Measurements from ENCODE around the gene PPP2R5A. TPM values are rescaled to one million over a fixed set of nuclear protein-coding genes. Genes with fewer than 3 reads are reported as not detected.

Gene PPP2R5A
- total RNA-seq, 1 experiment from 2014 or later: 22.0 TPM

GRCh38 chr1:212315907-212316306, 30.7 kb downstream of the PPP2R5A start:
- DNase-seq: peak; percentile 66
- H3K27ac Mint-ChIP-seq: peak overlapping the region; percentile 85 to 95 (median 90)
- H2BK120ac ChIP-seq (ENCODE audit: low read depth, low read length, poor library complexity, severe bottlenecking): no peak overlapping the region

More at GRCh38 chr1:212315907-212316306, 30.7 kb downstream of the PPP2R5A start:
- H3K18ac ChIP-seq (ENCODE audit: insufficient read length, low read depth, low read length): no peak overlapping the region
- H3T11ph ChIP-seq (ENCODE audit: low read length): no peak overlapping the region
- H3K27me3 Mint-ChIP-seq (ENCODE audit: low read depth): no peaks in the 10 kb centered on the region
- no peaks in the 10 kb centered on the region for H3K23me2 ChIP-seq (ENCODE audit: insufficient read length, low read depth, low read length, poor library complexity, severe bottlenecking)
- no peaks in the 10 kb centered on the region for H4K20me1 ChIP-seq (ENCODE audit: control insufficient read depth, insufficient read depth, insufficient read length)
- no peaks in the 10 kb centered on the region; the same call in 1 of the 2 replicates for H3K79me2 ChIP-seq (ENCODE audit: insufficient read depth, low read length)
- H2BK12ac ChIP-seq (ENCODE audit: insufficient read length, low read depth, low read length): no peak overlapping the region
- no peak overlapping the region for H3K4ac ChIP-seq (ENCODE audit: low read depth, low read length)
- no peak overlapping the region for H3K23ac ChIP-seq (ENCODE audit: insufficient read length, low read depth, low read length)
- H3K56ac ChIP-seq (ENCODE audit: insufficient read length, low read depth, low read length): no peak overlapping the region
- H2BK15ac ChIP-seq (ENCODE audit: low read depth, low read length): no peak overlapping the region
- H3K79me1 ChIP-seq (ENCODE audit: insufficient read depth, low read depth, low read length, poor library complexity, severe bottlenecking): no peaks in the 10 kb centered on the region
- TF ChIP-seq CTCF (conservative IDR thresholded peaks at IDR 0.05): peak; percentile 66
- no peak overlapping the region for H4K8ac ChIP-seq (replicated peaks; ENCODE audit: insufficient read length, low read depth, low read length)
- H3K4me2 ChIP-seq (ENCODE audit: insufficient read depth, insufficient read length, low read length): no peak overlapping the region
- H2AK5ac ChIP-seq (ENCODE audit: insufficient read length, low read length): no peak overlapping the region
- H3K9ac ChIP-seq (ENCODE audit: extremely low read depth, insufficient read length, low read length): no peak overlapping the region
- no peak overlapping the region for H3K27ac ChIP-seq (ENCODE audit: insufficient read length, low read depth, low read length)
- H4K5ac ChIP-seq (ENCODE audit: insufficient read length, low read depth, low read length): no peak overlapping the region
- no peak overlapping the region for H3K14ac ChIP-seq (ENCODE audit: insufficient read depth, low read length)
- H2AFZ ChIP-seq (ENCODE audit: low read length): no peak overlapping the region
- H3K36me3 Mint-ChIP-seq (ENCODE audit: insufficient read depth in 1 of 3, low read depth in 3 of 3): peaks cover 4 to 7% (median 5%) of the 10 kb centered on the region in 3 experiments
- H3K27me3 ChIP-seq (ENCODE audit: insufficient read depth, low read length): no peaks in the 10 kb centered on the region
- no peak overlapping the region for H4K91ac ChIP-seq (ENCODE audit: insufficient read length, low read depth, low read length)
- peaks cover 3 to 5% of the 10 kb centered on the region in 2 experiments; a peak in 3 of 5 replicates for H3K9me3 Mint-ChIP-seq
- H3K4me1 Mint-ChIP-seq: peaks cover 18 to 20% of the 10 kb centered on the region in 2 experiments
- H3K4me3 Mint-ChIP-seq: peak overlapping the region in 1 of 2 experiments; percentile 19; a peak in 1 of 5 replicates
- H2BK5ac ChIP-seq (ENCODE audit: insufficient read length, low read length): no peak overlapping the region
- no peak overlapping the region for H2BK20ac ChIP-seq (ENCODE audit: low read depth, low read length, poor library complexity, severe bottlenecking)
- H3K9me3 ChIP-seq (ENCODE audit: control insufficient read depth, low read depth, low read length): no peaks in the 10 kb centered on the region
- H3K4me1 ChIP-seq (ENCODE audit: insufficient read depth, low read length): peaks cover 4% of the 10 kb centered on the region; the same call in 1 of the 2 replicates
